K562 (cell line): ENCODE results near the gene HBEGF. TPM values are rescaled to one million over a fixed set of nuclear protein-coding genes. Genes with fewer than 3 reads are reported as not detected.

Source experiments
- ATAC-seq: fragments of 200-7000 bp; cut with Tn5 transposase; 3 replicates; pipeline ENCODE4 v1.9.1; 2020; ENCODE audit warnings: moderate library complexity
- BruUV-seq: library from RNA; stranded (reverse); fragments of 400-500 nt; replicated peaks from 2 replicates; lab custom pipeline; 2021; lab: Mats Ljungman, UMichigan
- CTCF ChIA-PET: fragments of 300-600 bp; formaldehyde crosslinking; extraction: SDS; loops from one replicate; lab custom pipeline; 2021; ENCODE audit warnings: low intra/inter-chr PET ratio; lab: Yijun Ruan, JAX
- POLR2A ChIA-PET: fragments of 300-600, 350-650 bp; sonication (Branson Sonifier 250); formaldehyde crosslinking; extraction: SDS; loops from one replicate; lab custom pipeline; 2021; ENCODE audit warnings: antibody characterized with exemption, inconsistent platforms; lab: Yijun Ruan, JAX
- DNase-seq, 4 experiments: peaks; one replicate each; pipeline versions ENCODE4 v3.0.0 to v3.0.0-alpha.2; 2011 to 2018; ENCODE audit warnings: low spot score in 3 of 4, mixed read lengths in 3 of 4; ENCODE audit errors: extremely low read depth in 1 of 4
- FAIRE-seq: peaks from 2 replicates; lab custom pipeline; 2011; peaks lifted over from hg19 to GRCh38; lab: Jason Lieb, UNC
- H2AFZ ChIP-seq: 2 replicates; pipeline ENCODE4 v1.6.0; 2011; ENCODE audit warnings: low read depth, low read length, control low read depth, inconsistent platforms
- H3K27ac ChIP-seq: fragments of 200-600 bp; 3 replicates; pipeline ENCODE4 v1.8.0; 2011; ENCODE audit warnings: low read depth, mild to moderate bottlenecking, control low read depth, inconsistent platforms, low read length, moderate library complexity, mixed read lengths; ENCODE audit errors: extremely low read depth
- H3K27me3 ChIP-seq, 2 experiments: fragments of 300-600 bp in 1 of 2; 2 replicates in 1 of 2; 3 replicates in 1 of 2; pipeline versions ENCODE4 v1.6.0 to v1.8.0; 2011; ENCODE audit warnings: inconsistent platforms in 2 of 2, low read length in 2 of 2, mild to moderate bottlenecking in 1 of 2, mixed read lengths in 1 of 2, moderate library complexity in 1 of 2; ENCODE audit not compliant: control insufficient read depth in 2 of 2, insufficient read depth in 2 of 2
- H3K36me3 ChIP-seq: fragments of 300-600 bp; 3 replicates; pipeline ENCODE4 v1.8.0; 2011; ENCODE audit warnings: mild to moderate bottlenecking, low read length, inconsistent platforms; ENCODE audit not compliant: control insufficient read depth, insufficient read depth
- H3K4me1 ChIP-seq, 2 experiments: fragments of 200-600 bp in 1 of 2; replicated peaks in 1 of 2; 2 replicates in 1 of 2; 3 replicates in 1 of 2; pipeline versions ENCODE4 v1.5.1 to v1.8.0; 2011; ENCODE audit warnings: inconsistent platforms in 2 of 2, low read length in 2 of 2, mild to moderate bottlenecking in 1 of 2, mixed read lengths in 1 of 2, moderate library complexity in 1 of 2; ENCODE audit not compliant: control insufficient read depth in 2 of 2, insufficient read depth in 2 of 2
- H3K4me2 ChIP-seq: 2 replicates; pipeline ENCODE4 v1.6.1; 2011; ENCODE audit warnings: low read length, control low read depth, inconsistent platforms, mixed read lengths; ENCODE audit not compliant: insufficient read depth
- H3K4me3 ChIP-seq: fragments of 200-600 bp; sonication (generic), shearing (Covaris generic); 2 replicates; pipeline ENCODE4 v1.5.1; 2016; ENCODE audit warnings: control low read depth, inconsistent platforms
- H3K79me2 ChIP-seq: fragments of 200-600 bp; 3 replicates; pipeline ENCODE4 v1.8.0; 2011; ENCODE audit warnings: low read length, inconsistent platforms; ENCODE audit not compliant: control insufficient read depth, insufficient read depth
- H3K9ac ChIP-seq, 2 experiments: 2 replicates each; pipeline versions ENCODE4 v1.6.0 to v1.6.1; 2011; ENCODE audit warnings: low read depth in 2 of 2, low read length in 2 of 2, control low read depth in 1 of 2, inconsistent platforms in 1 of 2, mild to moderate bottlenecking in 1 of 2, mixed read lengths in 1 of 2; ENCODE audit not compliant: insufficient read depth in 1 of 2
- H3K9me1 ChIP-seq: one replicate; pipeline ENCODE4 v1.6.0; 2011; ENCODE audit warnings: inconsistent platforms, mild to moderate bottlenecking, low read length, moderate library complexity; ENCODE audit not compliant: control insufficient read depth, insufficient read depth
- H3K9me3 ChIP-seq: replicated peaks from 2 replicates; pipeline ENCODE4 v1.5.1; 2011; ENCODE audit warnings: low read depth, low read length, inconsistent platforms; ENCODE audit not compliant: control insufficient read depth, insufficient read depth
- H4K20me1 ChIP-seq: replicated peaks from 2 replicates; pipeline ENCODE4 v1.6.1; 2011; ENCODE audit warnings: low read length, inconsistent platforms, mixed read lengths; ENCODE audit not compliant: control insufficient read depth, insufficient read depth
- ERF ChIP-seq: fragments of 450-650 bp; formaldehyde crosslinking; IDR thresholded peaks from 2 replicates; pipeline ENCODE4 v1.4.0; 2020; ENCODE audit warnings: mild to moderate bottlenecking, mixed read lengths
- RBM22 ChIP-seq: fragments of 200-400 bp; formaldehyde crosslinking; IDR thresholded peaks from 2 replicates; pipeline ENCODE4 v1.6.1; 2018; ENCODE audit warnings: low read length, low read depth; ENCODE audit not compliant: poor library complexity, severe bottlenecking
- RUNX1 ChIP-seq: sonication (generic); IDR thresholded peaks from 2 replicates; pipeline ENCODE4 v1.6.1; 2016; ENCODE audit warnings: antibody characterized with exemption, low read depth
- ZBTB17 ChIP-seq: fragments of 450-650 bp; formaldehyde crosslinking; IDR thresholded peaks from 2 replicates; pipeline ENCODE4 v1.4.0; 2020; ENCODE audit warnings: mild to moderate bottlenecking
- ZC3H8 ChIP-seq: fragments of 450-650 bp; IDR thresholded peaks from 2 replicates; pipeline ENCODE4 v1.6.1; 2017
- ZFP30 ChIP-seq: fragments of 250-450 bp; sonication (Bioruptor Pico); IDR thresholded peaks from 2 replicates; pipeline ENCODE4 v1.8.0; 2022; ENCODE audit warnings: moderate library complexity, mild to moderate bottlenecking, inconsistent platforms, borderline replicate concordance
- ZNF444 ChIP-seq: fragments of 250-450 bp; sonication (Bioruptor Pico); IDR thresholded peaks from 2 replicates; pipeline ENCODE4 v1.4.0; 2020; ENCODE audit warnings: mild to moderate bottlenecking, moderate library complexity
- ZNF586 ChIP-seq: fragments of 450-650 bp; formaldehyde crosslinking; conservative IDR thresholded peaks from 2 replicates; pipeline ENCODE4 v1.4.0; 2020; ENCODE audit warnings: mild to moderate bottlenecking, moderate library complexity
- WGBS: fragments of 100-300 bp; shearing (Covaris generic); methylation state at CpG from one replicate; pipeline ENCODE4 v1.1.6; 2016; ENCODE audit warnings: low coverage, mixed read lengths; ENCODE audit not compliant: insufficient coverage; ENCODE audit errors: missing lambda C conversion rate; 5-methylcytosine and 5-hydroxymethylcytosine counted together
- in situ Hi-C: fragments of 300-500 bp; cut with MboI; formaldehyde crosslinking; loops from 4 replicates; pipeline ENCODE4 v1.15.0; 2018; ENCODE audit warnings: inconsistent platforms, mixed read lengths
- intact Hi-C: fragments of 100-400 bp; cut with micrococcal nuclease; formaldehyde crosslinking; loops from 2 replicates; pipeline ENCODE4 v1.14.2; 2022
- polyA plus RNA-seq, 8 experiments: library from polyadenylated mRNA; depleted of rRNA in 4 of 8; stranded (reverse) in 5 of 8; unstranded in 3 of 8; fragments of >200 nt; fragmentation: Nextera tagmentation in 2 of 8; fragmentation: Illumina TruSeq in 1 of 8; extraction: Ambion mirVana in 2 of 8; extraction: Trizol in 1 of 8; gene quantifications; 2 replicates each; pipeline versions ENCODE4 v1.2.1 to v1.2.3, GENCODE V29; 2011 to 2014; ENCODE audit warnings: inconsistent platforms in 1 of 8, missing spikeins in 1 of 8
- total RNA-seq, 7 experiments: library from RNA; depleted of rRNA in 6 of 7; stranded (reverse); fragments of >200 nt in 6 of 7; fragmentation: Illumina TruSeq in 2 of 7; extraction: Trizol in 2 of 7; gene quantifications; 2 replicates each; pipeline versions ENCODE4 v1.2.1 to v1.2.3, GENCODE V29; 2011 to 2021; ENCODE audit warnings: low replicate concordance in 1 of 7
- TF ChIP-seq, protein P1 (sequence below): fragments of 450-650 bp; IDR thresholded peaks from 2 replicates; pipeline ENCODE4 v1.6.1; 2016; ENCODE audit warnings: borderline replicate concordance
- TF ChIP-seq, protein P2 (sequence below): fragments of 450-650 bp; IDR thresholded peaks from 2 replicates; pipeline ENCODE4 v1.6.1; 2016; ENCODE audit warnings: missing biosample characterization, missing genetic modification characterization

HBEGF gene
- total and polyA plus RNA-seq, 9 of the 15 experiments (the other 6 are each of a cell fraction or from before 2014, with no cell fraction given) = 0.11 to 1.1 (median 0.60) TPM

DNA sequence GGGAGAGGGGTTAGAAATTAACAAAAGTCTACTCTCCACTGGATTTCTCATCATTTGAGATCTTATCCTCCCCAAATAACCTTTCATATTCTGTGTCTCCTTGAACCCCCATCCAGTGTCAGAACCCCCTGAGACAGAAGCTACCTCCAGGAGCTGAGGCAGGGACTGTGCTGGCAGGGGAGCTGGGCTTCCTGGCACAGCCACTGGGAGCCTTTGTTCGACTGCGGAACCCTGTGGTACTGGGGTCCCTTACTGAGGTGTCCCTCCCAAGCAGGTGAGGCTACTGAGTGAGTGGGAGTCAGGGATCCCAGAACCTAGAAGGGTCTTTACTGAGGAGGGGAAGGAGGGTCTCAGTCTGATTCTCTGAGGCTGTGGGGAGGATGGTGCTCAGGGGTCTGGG, 15.5 kb upstream of the HBEGF start:
- no TSS peak for BruUV-seq
- H3K4me2 ChIP-seq = no peak overlapping the region
- no peaks in the 10 kb centered on the region; the same call in 1 of the 2 replicates for H4K20me1 ChIP-seq
- no peak overlapping the region for H3K4me3 ChIP-seq
- no peaks in the 10 kb centered on the region for H3K36me3 ChIP-seq
- no peak for FAIRE-seq
- H3K9me1 ChIP-seq = no peaks in the 10 kb centered on the region
- no peaks in the 10 kb centered on the region for H3K79me2 ChIP-seq
- in situ Hi-C loops = no loop called here
- peaks cover 9 to 23% of the 10 kb centered on the region in 2 experiments; a peak in 4 of 5 replicates for H3K4me1 ChIP-seq
- TF ChIP-seq ZNF586 (CRISPR knock-in tag) = no peak
- TF ChIP-seq RUNX1 = no peak
- TF ChIP-seq, protein P1, sequence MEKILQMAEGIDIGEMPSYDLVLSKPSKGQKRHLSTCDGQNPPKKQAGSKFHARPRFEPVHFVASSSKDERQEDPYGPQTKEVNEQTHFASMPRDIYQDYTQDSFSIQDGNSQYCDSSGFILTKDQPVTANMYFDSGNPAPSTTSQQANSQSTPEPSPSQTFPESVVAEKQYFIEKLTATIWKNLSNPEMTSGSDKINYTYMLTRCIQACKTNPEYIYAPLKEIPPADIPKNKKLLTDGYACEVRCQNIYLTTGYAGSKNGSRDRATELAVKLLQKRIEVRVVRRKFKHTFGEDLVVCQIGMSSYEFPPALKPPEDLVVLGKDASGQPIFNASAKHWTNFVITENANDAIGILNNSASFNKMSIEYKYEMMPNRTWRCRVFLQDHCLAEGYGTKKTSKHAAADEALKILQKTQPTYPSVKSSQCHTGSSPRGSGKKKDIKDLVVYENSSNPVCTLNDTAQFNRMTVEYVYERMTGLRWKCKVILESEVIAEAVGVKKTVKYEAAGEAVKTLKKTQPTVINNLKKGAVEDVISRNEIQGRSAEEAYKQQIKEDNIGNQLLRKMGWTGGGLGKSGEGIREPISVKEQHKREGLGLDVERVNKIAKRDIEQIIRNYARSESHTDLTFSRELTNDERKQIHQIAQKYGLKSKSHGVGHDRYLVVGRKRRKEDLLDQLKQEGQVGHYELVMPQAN = no peak
- no peak for TF ChIP-seq RBM22
- no peak for TF ChIP-seq ZFP30 (CRISPR knock-in tag)
- TF ChIP-seq ZNF444 (CRISPR knock-in tag) = no peak
- TF ChIP-seq, protein P2, sequence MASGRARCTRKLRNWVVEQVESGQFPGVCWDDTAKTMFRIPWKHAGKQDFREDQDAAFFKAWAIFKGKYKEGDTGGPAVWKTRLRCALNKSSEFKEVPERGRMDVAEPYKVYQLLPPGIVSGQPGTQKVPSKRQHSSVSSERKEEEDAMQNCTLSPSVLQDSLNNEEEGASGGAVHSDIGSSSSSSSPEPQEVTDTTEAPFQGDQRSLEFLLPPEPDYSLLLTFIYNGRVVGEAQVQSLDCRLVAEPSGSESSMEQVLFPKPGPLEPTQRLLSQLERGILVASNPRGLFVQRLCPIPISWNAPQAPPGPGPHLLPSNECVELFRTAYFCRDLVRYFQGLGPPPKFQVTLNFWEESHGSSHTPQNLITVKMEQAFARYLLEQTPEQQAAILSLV (tag) = no peak
- TF ChIP-seq ZC3H8 = no peak
- no peak for TF ChIP-seq ZBTB17 (CRISPR knock-in tag)
- no peak for TF ChIP-seq ERF (CRISPR knock-in tag)
- no peak for ATAC-seq
- no peaks in the 10 kb centered on the region for H3K9me3 ChIP-seq
- H2AFZ ChIP-seq = no peak overlapping the region
- no peaks in the 10 kb centered on the region for H3K27me3 ChIP-seq
- 50% methylated on average over 2 of the region's 2 CpGs for WGBS
- no peak for DNase-seq
- no peak overlapping the region for H3K9ac ChIP-seq
- ChIA-PET POLR2A (no interaction called here), CTCF (no interaction called here)
- intact Hi-C loops = loop anchor here (5.0 kb wide), 1 partner anchor 365 kb away; no protein-coding TSS in a partner anchor
- H3K27ac ChIP-seq = no peak overlapping the region
